Bronchial epithelial cell (primary cell): Measurements from ENCODE around the gene STK31. TPM values are rescaled to one million over a fixed set of nuclear protein-coding genes. Genes with fewer than 3 reads are reported as not detected.
"Not testable (repeated sequence)": the region's sequence is repeated elsewhere in the genome, so short reads cannot be mapped to it uniquely, and the experiment has no call there.

ENCODE experiments used
- DNase-seq: peaks from one replicate; pipeline ENCODE4 v3.0.0-alpha.2; 2010; ENCODE audit warnings: low read depth
- FAIRE-seq: peaks from 2 replicates; lab custom pipeline; 2011; peaks lifted over from hg19 to GRCh38; lab: Jason Lieb, UNC
- H3K27me3 ChIP-seq: 2 replicates; pipeline ENCODE4 v1.5.1; 2011; ENCODE audit warnings: low read length; ENCODE audit not compliant: control insufficient read depth, insufficient read depth
- H3K36me3 ChIP-seq: 2 replicates; pipeline ENCODE4 v1.5.1; 2011; ENCODE audit warnings: low read length; ENCODE audit not compliant: control insufficient read depth, insufficient read depth
- H3K4me3 ChIP-seq: 2 replicates; pipeline ENCODE4 v1.5.1; 2011; ENCODE audit warnings: mild to moderate bottlenecking, low read depth, low read length, control low read depth
- CTCF ChIP-seq: IDR thresholded peaks from 2 replicates; pipeline ENCODE4 v1.5.1; 2011; ENCODE audit warnings: mild to moderate bottlenecking, moderate library complexity, low read length, control low read depth, inconsistent platforms; ENCODE audit not compliant: insufficient read depth, severe bottlenecking
- total RNA-seq: library from RNA; depleted of rRNA; stranded (reverse); fragments of >200 nt; gene quantifications from 2 replicates; pipeline ENCODE4 v1.2.1, GENCODE V29; 2014

STK31 gene
- total RNA-seq, 1 donor from 2014 or later, result under 0.01 TPM

GRCh38 chr7:23715099-23715498 lies 5.1 kb downstream of the STK31 start:
- TF ChIP-seq CTCF, result no peak
- peak; percentile 11 for DNase-seq
- H3K36me3 ChIP-seq, result no peaks in the 10 kb centered on the region
- FAIRE-seq, result no peak
- no peaks in the 10 kb centered on the region for H3K27me3 ChIP-seq
- no peak overlapping the region for H3K4me3 ChIP-seq

- FAIRE-seq, result no peak
- no peak for TF ChIP-seq CTCF
- DNase-seq, result no peak
- H3K36me3 ChIP-seq, result no peaks in the 10 kb centered on the region
- H3K27me3 ChIP-seq, result no peaks in the 10 kb centered on the region
- no peak overlapping the region for H3K4me3 ChIP-seq
Observed at GRCh38 chr7:23717788-23718187, 7.8 kb downstream of the STK31 start.

- FAIRE-seq (no peak), DNase-seq (no peak)
- TF ChIP-seq CTCF, result no peak
- Histone ChIP-seq H3K36me3 (no peaks in the 10 kb centered on the region), H3K4me3 (no peak overlapping the region), H3K27me3 (no peaks in the 10 kb centered on the region)
Observed at GRCh38 chr7:23721456-23721855, 11.4 kb downstream of the STK31 start.

GRCh38 chr7:23722587-23723216 lies 12.7 kb downstream of the STK31 start:
- not testable (repeated sequence) for FAIRE-seq, H3K36me3 ChIP-seq, H3K27me3 ChIP-seq
- peak overlapping the region; percentile 31 for H3K4me3 ChIP-seq
- DNase-seq, result peak; percentile 32

- FAIRE-seq, DNase-seq, H3K4me3 ChIP-seq: not testable (repeated sequence)
Observed at GRCh38 chr7:23724113-23724512, 14.1 kb downstream of the STK31 start.

GRCh38 chr7:23742051-23742450 lies 32.0 kb downstream of the STK31 start:
- no peaks in the 10 kb centered on the region for H3K36me3 ChIP-seq
- H3K4me3 ChIP-seq, result no peak overlapping the region
- FAIRE-seq (no peak), DNase-seq (peak; percentile 55)
- TF ChIP-seq CTCF, result no peak
- H3K27me3 ChIP-seq, result no peaks in the 10 kb centered on the region

More at GRCh38 chr7:23724113-23724512, 14.1 kb downstream of the STK31 start:
- H3K27me3 ChIP-seq, H3K36me3 ChIP-seq: not testable (repeated sequence)

GRCh38 chr7:23743226-23743625 lies 33.2 kb downstream of the STK31 start:
- no peak for TF ChIP-seq CTCF
- Histone ChIP-seq H3K27me3 (no peaks in the 10 kb centered on the region), H3K36me3 (no peaks in the 10 kb centered on the region), H3K4me3 (no peak overlapping the region)
- FAIRE-seq (no peak), DNase-seq (no peak)
